Activated CD8-positive, alpha-beta memory T cell treated with anti-CD3 and anti-CD28 coated beads, Interleukin-2, amount 50 U/mL, for 48 hours (primary cell): Measurements from ENCODE around the gene ZGPAT.
"Not testable (repeated sequence)": the region's sequence is repeated elsewhere in the genome, so short reads cannot be mapped to it uniquely, and the experiment has no call there.

Source experiments
- DNase-seq: peaks from one replicate; pipeline ENCODE4 v3.0.0-alpha.2; 2020

Gene ZGPAT

GRCh38 chr20:63703471-63703975 lies 4.3 kb upstream of the ZGPAT start:
- no peak for DNase-seq

GRCh38 chr20:63703976-63704748 lies 3.7 kb upstream of the ZGPAT start:
- no peak for DNase-seq

- DNase-seq: peak; percentile 51
These were observed 3.1 kb upstream of the ZGPAT start for GRCh38 chr20:63704749-63705117.

- DNase-seq: peak; percentile 50
These were observed 2.4 kb upstream of the ZGPAT start for GRCh38 chr20:63705232-63706026.

- DNase-seq: peak; percentile 50
These were observed 1.7 kb upstream of the ZGPAT start for GRCh38 chr20:63706027-63706695.

- DNase-seq: peak; percentile 77
These were observed 834 bp upstream of the ZGPAT start for GRCh38 chr20:63706852-63707557.

- peak; percentile 63 for DNase-seq
These were observed 686 bp downstream of the ZGPAT start for GRCh38 chr20:63708301-63709148.

- no peak for DNase-seq
These were observed 1.3 kb downstream of the ZGPAT start for GRCh38 chr20:63709149-63709527.

GRCh38 chr20:63711085-63711645 lies 3.3 kb downstream of the ZGPAT start:
- no peak for DNase-seq

GRCh38 chr20:63712191-63712590 lies 4.4 kb downstream of the ZGPAT start:
- DNase-seq: no peak

GRCh38 chr20:63714858-63715257 lies 7.0 kb downstream of the ZGPAT start:
- no peak for DNase-seq

- DNase-seq: no peak
These were observed 11.2 kb downstream of the ZGPAT start for GRCh38 chr20:63718996-63719395.

GRCh38 chr20:63722967-63723622 lies 15.3 kb downstream of the ZGPAT start:
- not testable (repeated sequence) for DNase-seq

GRCh38 chr20:63730189-63730733 lies 22.4 kb downstream of the ZGPAT start:
- DNase-seq: not testable (repeated sequence)

- DNase-seq: no peak
These were observed 23.6 kb downstream of the ZGPAT start for GRCh38 chr20:63731410-63731809.

GRCh38 chr20:63732118-63733095 lies 24.6 kb downstream of the ZGPAT start:
- DNase-seq: no peak

GRCh38 chr20:63733117-63733516 lies 25.3 kb downstream of the ZGPAT start:
- no peak for DNase-seq

- no peak for DNase-seq
These were observed 25.8 kb downstream of the ZGPAT start for GRCh38 chr20:63733579-63734081.
